ENCODE measurements around the gene R3HCC1L. TPM values are rescaled to one million over a fixed set of nuclear protein-coding genes. Genes with fewer than 3 reads are reported as not detected.
"Not testable (repeated sequence)": the region's sequence is repeated elsewhere in the genome, so short reads cannot be mapped to it uniquely, and the experiment has no call there.

R3HCC1L gene
- total RNA-seq, 1 donor from 2014 or later = 17.6 TPM

GRCh38 chr10:98172073-98172472 is 37.6 kb downstream of the R3HCC1L start:
- peaks cover 2% of the 10 kb centered on the region for H3K4me1 Mint-ChIP-seq
- H3K27ac Mint-ChIP-seq = no peak overlapping the region
- DNase-seq = no peak
- peaks cover 28% of the 10 kb centered on the region for H3K36me3 Mint-ChIP-seq (ENCODE audit: low read depth)
- no peaks in the 10 kb centered on the region for H3K27me3 Mint-ChIP-seq
- no peaks in the 10 kb centered on the region for H3K9me3 Mint-ChIP-seq
- no peak overlapping the region for H3K4me3 Mint-ChIP-seq
- intact Hi-C loops (cut with micrococcal nuclease) = loop anchor here (10.0 kb wide), 1 partner anchor 73 kb away; no protein-coding TSS in a partner anchor

GRCh38 chr10:98172495-98172894 is 38.0 kb downstream of the R3HCC1L start:
- Mint-ChIP-seq H3K4me1 (peaks cover 2% of the 10 kb centered on the region), H3K9me3 (no peaks in the 10 kb centered on the region), H3K27ac (no peak overlapping the region), H3K27me3 (no peaks in the 10 kb centered on the region), H3K4me3 (no peak overlapping the region), H3K36me3 (ENCODE audit: low read depth) (peaks cover 33% of the 10 kb centered on the region)
- no peak for DNase-seq
- intact Hi-C loops (cut with micrococcal nuclease) = loop anchor here (10.0 kb wide), 1 partner anchor 72 kb away; no protein-coding TSS in a partner anchor

GRCh38 chr10:98173260-98173659 is 38.8 kb downstream of the R3HCC1L start:
- no peak overlapping the region for H3K4me3 Mint-ChIP-seq
- H3K9me3 Mint-ChIP-seq = no peaks in the 10 kb centered on the region
- H3K4me1 Mint-ChIP-seq = peaks cover 2% of the 10 kb centered on the region
- DNase-seq = no peak
- H3K36me3 Mint-ChIP-seq (ENCODE audit: low read depth) = peaks cover 38% of the 10 kb centered on the region
- no peaks in the 10 kb centered on the region for H3K27me3 Mint-ChIP-seq
- H3K27ac Mint-ChIP-seq = no peak overlapping the region
- intact Hi-C loops (cut with micrococcal nuclease) = loop anchor here (10.0 kb wide), 1 partner anchor 72 kb away; no protein-coding TSS in a partner anchor

GRCh38 chr10:98182351-98182915 is 48.0 kb downstream of the R3HCC1L start:
- intact Hi-C loops (cut with micrococcal nuclease); DNase-seq; H3K27me3 Mint-ChIP-seq; H3K4me3 Mint-ChIP-seq; H3K27ac Mint-ChIP-seq: not testable (repeated sequence)
- Mint-ChIP-seq H3K4me1 (peaks cover 21% of the 10 kb centered on the region), H3K9me3 (peaks cover 13% of the 10 kb centered on the region), H3K36me3 (ENCODE audit: low read depth) (peaks cover 70% of the 10 kb centered on the region)

- no peak overlapping the region for H3K4me3 Mint-ChIP-seq
- peaks cover 11% of the 10 kb centered on the region for H3K9me3 Mint-ChIP-seq
- H3K4me1 Mint-ChIP-seq = peaks cover 9% of the 10 kb centered on the region
- DNase-seq = no peak
- peaks cover 65% of the 10 kb centered on the region for H3K36me3 Mint-ChIP-seq (ENCODE audit: low read depth)
- H3K27ac Mint-ChIP-seq = no peak overlapping the region
- intact Hi-C loops (cut with micrococcal nuclease) = no loop called here
- no peaks in the 10 kb centered on the region for H3K27me3 Mint-ChIP-seq
These were observed 52.2 kb downstream of the R3HCC1L start for GRCh38 chr10:98186681-98187080.

- Mint-ChIP-seq H3K4me1 (peaks cover 14% of the 10 kb centered on the region), H3K36me3 (ENCODE audit: low read depth) (peaks cover 62% of the 10 kb centered on the region), H3K9me3 (peaks cover 11% of the 10 kb centered on the region)
- intact Hi-C loops (cut with micrococcal nuclease); DNase-seq; H3K27ac Mint-ChIP-seq; H3K4me3 Mint-ChIP-seq; H3K27me3 Mint-ChIP-seq: not testable (repeated sequence)
These were observed 56.3 kb downstream of the R3HCC1L start for GRCh38 chr10:98190773-98191172.

- Mint-ChIP-seq H3K27ac (no peak overlapping the region), H3K4me1 (peaks cover 12% of the 10 kb centered on the region), H3K27me3 (no peaks in the 10 kb centered on the region), H3K36me3 (ENCODE audit: low read depth) (peaks cover 54% of the 10 kb centered on the region), H3K4me3 (no peak overlapping the region), H3K9me3 (peaks cover 11% of the 10 kb centered on the region)
- intact Hi-C loops (cut with micrococcal nuclease) = no loop called here
- DNase-seq = no peak
These were observed 58.6 kb downstream of the R3HCC1L start for GRCh38 chr10:98193037-98193436.

GRCh38 chr10:98194633-98195032 is 60.2 kb downstream of the R3HCC1L start:
- Mint-ChIP-seq H3K27me3 (no peaks in the 10 kb centered on the region), H3K4me1 (peaks cover 12% of the 10 kb centered on the region), H3K36me3 (ENCODE audit: low read depth) (peaks cover 45% of the 10 kb centered on the region), H3K9me3 (peaks cover 11% of the 10 kb centered on the region), H3K27ac (no peak overlapping the region), H3K4me3 (no peak overlapping the region)
- intact Hi-C loops (cut with micrococcal nuclease) = no loop called here
- no peak for DNase-seq

- Mint-ChIP-seq H3K4me3 (no peak overlapping the region), H3K4me1 (peaks cover 12% of the 10 kb centered on the region), H3K36me3 (ENCODE audit: low read depth) (peaks cover 41% of the 10 kb centered on the region), H3K27ac (no peak overlapping the region), H3K9me3 (peaks cover 6% of the 10 kb centered on the region), H3K27me3 (no peaks in the 10 kb centered on the region)
- DNase-seq = no peak
- intact Hi-C loops (cut with micrococcal nuclease) = no loop called here
These were observed 60.7 kb downstream of the R3HCC1L start for GRCh38 chr10:98195120-98195519.

GRCh38 chr10:98196985-98197384 is 62.5 kb downstream of the R3HCC1L start:
- no peaks in the 10 kb centered on the region for H3K27me3 Mint-ChIP-seq
- no peak overlapping the region for H3K27ac Mint-ChIP-seq
- no peak overlapping the region for H3K4me3 Mint-ChIP-seq
- peaks cover 30% of the 10 kb centered on the region for H3K36me3 Mint-ChIP-seq (ENCODE audit: low read depth)
- DNase-seq = no peak
- H3K4me1 Mint-ChIP-seq = peaks cover 12% of the 10 kb centered on the region
- intact Hi-C loops (cut with micrococcal nuclease) = no loop called here
- peaks cover 6% of the 10 kb centered on the region for H3K9me3 Mint-ChIP-seq

GRCh38 chr10:98201760-98202159 is 67.3 kb downstream of the R3HCC1L start:
- Mint-ChIP-seq H3K27me3 (no peaks in the 10 kb centered on the region), H3K4me3 (no peak overlapping the region), H3K9me3 (no peaks in the 10 kb centered on the region), H3K27ac (no peak overlapping the region), H3K36me3 (ENCODE audit: low read depth) (peaks cover 4% of the 10 kb centered on the region), H3K4me1 (no peaks in the 10 kb centered on the region)
- intact Hi-C loops (cut with micrococcal nuclease) = no loop called here
- no peak for DNase-seq

GRCh38 chr10:98202378-98202777 is 67.9 kb downstream of the R3HCC1L start:
- Mint-ChIP-seq H3K4me3 (no peak overlapping the region), H3K9me3 (no peaks in the 10 kb centered on the region), H3K4me1 (peaks cover 2% of the 10 kb centered on the region), H3K27me3 (no peaks in the 10 kb centered on the region), H3K36me3 (ENCODE audit: low read depth) (peaks cover 9% of the 10 kb centered on the region), H3K27ac (no peak overlapping the region)
- DNase-seq = no peak
- intact Hi-C loops (cut with micrococcal nuclease) = no loop called here

GRCh38 chr10:98205351-98205750 is 70.9 kb downstream of the R3HCC1L start:
- no peaks in the 10 kb centered on the region for H3K27me3 Mint-ChIP-seq
- no peak overlapping the region for H3K27ac Mint-ChIP-seq
- H3K36me3 Mint-ChIP-seq (ENCODE audit: low read depth) = peaks cover 28% of the 10 kb centered on the region
- no peaks in the 10 kb centered on the region for H3K9me3 Mint-ChIP-seq
- DNase-seq = no peak
- no peak overlapping the region for H3K4me3 Mint-ChIP-seq
- peaks cover 2% of the 10 kb centered on the region for H3K4me1 Mint-ChIP-seq
- intact Hi-C loops (cut with micrococcal nuclease) = no loop called here

GRCh38 chr10:98208925-98209324 is 74.5 kb downstream of the R3HCC1L start:
- DNase-seq = no peak
- Mint-ChIP-seq H3K4me3 (no peak overlapping the region), H3K4me1 (peaks cover 8% of the 10 kb centered on the region), H3K27me3 (no peaks in the 10 kb centered on the region), H3K9me3 (no peaks in the 10 kb centered on the region), H3K27ac (no peak overlapping the region), H3K36me3 (ENCODE audit: low read depth) (peaks cover 46% of the 10 kb centered on the region)
- intact Hi-C loops (cut with micrococcal nuclease) = no loop called here

- Mint-ChIP-seq H3K9me3 (no peaks in the 10 kb centered on the region), H3K4me1 (peaks cover 8% of the 10 kb centered on the region), H3K27ac (no peak overlapping the region), H3K36me3 (ENCODE audit: low read depth) (peaks cover 48% of the 10 kb centered on the region), H3K27me3 (no peaks in the 10 kb centered on the region), H3K4me3 (no peak overlapping the region)
- DNase-seq = no peak
- intact Hi-C loops (cut with micrococcal nuclease) = no loop called here
These were observed 75.0 kb downstream of the R3HCC1L start for GRCh38 chr10:98209441-98209840.

All from activated CD4-positive, alpha-beta T cell treated with anti-CD3 and anti-CD28 coated beads, Interleukin-2, amount 10 ng/mL, durations not matched to agents 24 days and 14 days (primary cell).